IMR-90 (cell line): Measurements from ENCODE around the gene TOMM6.

Source experiments
- CTCF ChIP-seq: conservative IDR thresholded peaks from 2 replicates; pipeline ENCODE4 v1.5.1; 2012; ENCODE audit warnings: mild to moderate bottlenecking, low read depth, low read length, improper control_type of control experiment
- MAFK ChIP-seq: IDR thresholded peaks from 2 replicates; pipeline ENCODE4 v1.6.1; 2012; ENCODE audit warnings: low read depth, low read length, improper control_type of control experiment
- POLR2A ChIP-seq: IDR thresholded peaks from 2 replicates; pipeline ENCODE4 v1.6.1; 2012; ENCODE audit warnings: mild to moderate bottlenecking, low read depth, low read length
- TF ChIP-seq, protein P1 (sequence below): fragments of 150-350 bp; IDR thresholded peaks from 2 replicates; pipeline ENCODE4 v1.6.1; 2017; ENCODE audit warnings: mild to moderate bottlenecking, antibody characterized with exemption, low read length, low read depth

DNA sequence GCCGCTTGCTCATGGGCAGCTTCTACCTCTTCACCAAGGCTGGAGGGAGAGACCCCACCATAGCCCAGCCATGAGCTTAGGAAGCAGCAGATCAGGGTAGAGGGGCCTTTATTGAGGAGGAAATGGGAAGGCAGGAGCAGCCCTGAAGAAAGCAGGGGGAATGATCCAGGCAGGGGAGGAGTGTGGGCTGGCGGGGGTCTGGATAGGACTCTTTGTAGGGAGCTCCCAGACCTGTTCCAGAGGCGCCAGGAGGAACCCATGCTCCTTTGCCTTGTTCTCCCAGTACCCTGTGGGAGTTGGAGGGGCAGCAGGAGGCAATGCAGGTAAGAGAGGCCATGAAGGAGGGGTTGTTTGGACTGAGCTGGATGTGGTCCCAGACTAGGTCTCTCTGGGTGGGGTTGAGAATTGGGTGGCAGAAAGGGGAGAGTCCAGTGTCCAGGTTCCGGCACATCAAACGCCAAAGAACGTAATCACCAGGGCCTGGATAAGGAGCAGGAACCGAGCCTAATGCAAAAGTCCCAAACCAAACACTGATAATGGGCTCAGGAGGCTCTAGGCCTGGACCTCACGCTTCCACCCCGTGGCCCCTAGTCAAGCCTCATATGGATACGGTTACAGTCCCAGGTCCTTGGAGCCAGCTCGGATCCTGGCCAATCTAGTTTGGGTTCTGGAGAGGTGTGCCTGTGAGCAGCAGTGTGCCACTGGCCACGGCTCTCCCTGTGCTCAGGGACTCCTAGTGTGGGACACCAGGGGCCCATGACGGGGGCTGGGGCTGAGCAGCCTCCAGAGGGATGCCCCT is 28.2 kb upstream of the TOMM6 start:
- TF ChIP-seq CTCF (no peak), POLR2A (no peak), MAFK (no peak)
- TF ChIP-seq, protein P1, sequence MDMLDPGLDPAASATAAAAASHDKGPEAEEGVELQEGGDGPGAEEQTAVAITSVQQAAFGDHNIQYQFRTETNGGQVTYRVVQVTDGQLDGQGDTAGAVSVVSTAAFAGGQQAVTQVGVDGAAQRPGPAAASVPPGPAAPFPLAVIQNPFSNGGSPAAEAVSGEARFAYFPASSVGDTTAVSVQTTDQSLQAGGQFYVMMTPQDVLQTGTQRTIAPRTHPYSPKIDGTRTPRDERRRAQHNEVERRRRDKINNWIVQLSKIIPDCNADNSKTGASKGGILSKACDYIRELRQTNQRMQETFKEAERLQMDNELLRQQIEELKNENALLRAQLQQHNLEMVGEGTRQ, result no peak
